Fibroblast of pulmonary artery (primary cell): ENCODE data around the gene CACNA1G.

Source experiments
- DNase-seq: peaks from one replicate; pipeline ENCODE4 v3.0.0-alpha.2; 2010; ENCODE audit warnings: low read depth
- H3K4me3 ChIP-seq: replicated peaks from 2 replicates; pipeline ENCODE4 v1.5.1; 2011; ENCODE audit warnings: low read depth, mild to moderate bottlenecking, control low read depth, low read length, moderate library complexity
- CTCF ChIP-seq: IDR thresholded peaks from 2 replicates; pipeline ENCODE4 v1.5.1; 2011; ENCODE audit warnings: mild to moderate bottlenecking, control low read depth, low read length, inconsistent platforms; ENCODE audit errors: missing control alignments

The CACNA1G gene

GRCh38 chr17:50614471-50615051 is 54.0 kb downstream of the CACNA1G start:
- no peak for TF ChIP-seq CTCF
- no peak for DNase-seq
- H3K4me3 ChIP-seq, result no peak overlapping the region

GRCh38 chr17:50615828-50616227 is 55.3 kb downstream of the CACNA1G start:
- no peak overlapping the region for H3K4me3 ChIP-seq
- no peak for TF ChIP-seq CTCF
- DNase-seq, result no peak

- TF ChIP-seq CTCF, result no peak
- H3K4me3 ChIP-seq, result no peak overlapping the region
- peak; percentile 48 for DNase-seq
Observed at GRCh38 chr17:50618300-50618699, 57.8 kb downstream of the CACNA1G start.

GRCh38 chr17:50618941-50619340 is 58.4 kb downstream of the CACNA1G start:
- DNase-seq, result peak; percentile 19
- H3K4me3 ChIP-seq, result no peak overlapping the region
- no peak for TF ChIP-seq CTCF

- no peak for DNase-seq
- TF ChIP-seq CTCF, result no peak
- no peak overlapping the region for H3K4me3 ChIP-seq
Observed at GRCh38 chr17:50619489-50619888, 59.0 kb downstream of the CACNA1G start.

- no peak overlapping the region for H3K4me3 ChIP-seq
- no peak for TF ChIP-seq CTCF
- no peak for DNase-seq
Observed at GRCh38 chr17:50620237-50620636, 59.7 kb downstream of the CACNA1G start.

- no peak for DNase-seq
- no peak overlapping the region for H3K4me3 ChIP-seq
- peak; percentile 9 for TF ChIP-seq CTCF
Observed at GRCh38 chr17:50620858-50621257, 60.3 kb downstream of the CACNA1G start.
